OCI-LY7 (cell line): Measurements from ENCODE around the gene RPS15. TPM values are rescaled to one million over a fixed set of nuclear protein-coding genes. Genes with fewer than 3 reads are reported as not detected.

Experiments used
- BruUV-seq: library from RNA; stranded (reverse); fragments of 400-500 nt; replicated peaks from 2 replicates; lab custom pipeline; 2021; lab: Mats Ljungman, UMichigan
- CTCF ChIA-PET: fragments of 300-600 bp; sonication (Branson Sonifier 250); formaldehyde crosslinking; loops from one replicate; lab custom pipeline; 2022; ENCODE audit warnings: antibody characterized with exemption; ENCODE audit not compliant: unreplicated experiment; lab: Charles Lee
- POLR2A ChIA-PET: fragments of 300-600 bp; sonication (Branson Sonifier 250); formaldehyde crosslinking; loops from one replicate; lab custom pipeline; 2022; ENCODE audit warnings: antibody characterized with exemption; lab: Charles Lee
- DNase-seq: peaks from one replicate; pipeline ENCODE4 v3.0.0-alpha.2; 2015; ENCODE audit warnings: low spot score
- H2AFZ ChIP-seq: fragments of 200-600 bp; sonication (generic), shearing (Covaris generic); 2 replicates; pipeline ENCODE4 v1.6.1; 2014; ENCODE audit warnings: mild to moderate bottlenecking, antibody characterized with exemption, low read length, moderate library complexity
- H3K27ac ChIP-seq: fragments of 200-600 bp; sonication (generic); 2 replicates; pipeline ENCODE4 v1.5.1; 2014; ENCODE audit warnings: mixed run types, low read depth, mild to moderate bottlenecking, moderate library complexity, low read length, inconsistent platforms; ENCODE audit not compliant: poor library complexity, severe bottlenecking
- H3K36me3 ChIP-seq: fragments of 200-600 bp; sonication (generic); 2 replicates; pipeline ENCODE4 v1.6.1; 2014; ENCODE audit warnings: mild to moderate bottlenecking, antibody characterized with exemption, low read length, moderate library complexity, mixed read lengths; ENCODE audit not compliant: insufficient read depth
- H3K4me1 ChIP-seq: fragments of 200-600 bp; sonication (generic); 2 replicates; pipeline ENCODE4 v1.5.1; 2014; ENCODE audit warnings: mild to moderate bottlenecking, low read length; ENCODE audit not compliant: insufficient read depth, poor library complexity, severe bottlenecking
- H3K4me2 ChIP-seq: fragments of 200-600 bp; sonication (generic); 2 replicates; pipeline ENCODE4 v1.6.1; 2014; ENCODE audit warnings: mild to moderate bottlenecking, low read length
- H3K4me3 ChIP-seq: fragments of 200-600 bp; sonication (generic); 2 replicates; pipeline ENCODE4 v1.5.1; 2014; ENCODE audit warnings: mild to moderate bottlenecking, low read depth, low read length; ENCODE audit not compliant: poor library complexity, severe bottlenecking
- H3K79me2 ChIP-seq: fragments of 200-600 bp; sonication (generic); 2 replicates; pipeline ENCODE4 v1.6.1; 2016; ENCODE audit warnings: low read depth, mild to moderate bottlenecking, low read length, moderate library complexity, mixed read lengths; ENCODE audit not compliant: insufficient read depth
- H3K9me2 ChIP-seq: fragments of 200-600 bp; sonication (generic); 2 replicates; pipeline ENCODE4 v1.6.1; 2016; ENCODE audit warnings: mild to moderate bottlenecking, low read length, mixed read lengths; ENCODE audit not compliant: insufficient read depth
- H3K9me3 ChIP-seq: fragments of 200-600 bp; sonication (generic); 2 replicates; pipeline ENCODE4 v1.6.1; 2014; ENCODE audit warnings: mild to moderate bottlenecking, mixed run types, low read length, mixed read lengths
- H4K20me1 ChIP-seq: fragments of 200-600 bp; sonication (generic); 2 replicates; pipeline ENCODE4 v1.6.1; 2014; ENCODE audit warnings: mild to moderate bottlenecking, antibody characterized with exemption, low read length, moderate library complexity, mixed read lengths; ENCODE audit not compliant: insufficient read depth
- EZH2phosphoT487 ChIP-seq: fragments of 200-600 bp; sonication (generic); IDR thresholded peaks from 2 replicates; pipeline ENCODE4 v1.6.1; 2018; ENCODE audit warnings: low read depth, borderline replicate concordance, mild to moderate bottlenecking, mixed run types, antibody characterized with exemption, low read length, moderate library complexity, mixed read lengths
- intact Hi-C: fragments of 100-400 bp; cut with micrococcal nuclease; formaldehyde crosslinking; loops from one replicate; pipeline ENCODE4 v1.10.0; 2022; ENCODE audit not compliant: unreplicated experiment
- total RNA-seq, 2 experiments: library from RNA; depleted of rRNA in 1 of 2; stranded (reverse); fragments of >200 nt in 1 of 2; shearing (Covaris generic) in 1 of 2; gene quantifications; 2 replicates each; pipeline ENCODE4 v1.2.3, GENCODE V29; 2014 to 2022
- TF ChIP-seq, protein P1 (sequence below): fragments of 200-600 bp; sonication (generic); conservative IDR thresholded peaks from 2 replicates; pipeline ENCODE4 v1.5.1; 2014; ENCODE audit warnings: mild to moderate bottlenecking, antibody characterized with exemption, low read length, moderate library complexity, mixed read lengths

Gene RPS15
- total RNA-seq, 2 experiments from 2014 or later, result 1,860 to 2,068 TPM

DNA sequence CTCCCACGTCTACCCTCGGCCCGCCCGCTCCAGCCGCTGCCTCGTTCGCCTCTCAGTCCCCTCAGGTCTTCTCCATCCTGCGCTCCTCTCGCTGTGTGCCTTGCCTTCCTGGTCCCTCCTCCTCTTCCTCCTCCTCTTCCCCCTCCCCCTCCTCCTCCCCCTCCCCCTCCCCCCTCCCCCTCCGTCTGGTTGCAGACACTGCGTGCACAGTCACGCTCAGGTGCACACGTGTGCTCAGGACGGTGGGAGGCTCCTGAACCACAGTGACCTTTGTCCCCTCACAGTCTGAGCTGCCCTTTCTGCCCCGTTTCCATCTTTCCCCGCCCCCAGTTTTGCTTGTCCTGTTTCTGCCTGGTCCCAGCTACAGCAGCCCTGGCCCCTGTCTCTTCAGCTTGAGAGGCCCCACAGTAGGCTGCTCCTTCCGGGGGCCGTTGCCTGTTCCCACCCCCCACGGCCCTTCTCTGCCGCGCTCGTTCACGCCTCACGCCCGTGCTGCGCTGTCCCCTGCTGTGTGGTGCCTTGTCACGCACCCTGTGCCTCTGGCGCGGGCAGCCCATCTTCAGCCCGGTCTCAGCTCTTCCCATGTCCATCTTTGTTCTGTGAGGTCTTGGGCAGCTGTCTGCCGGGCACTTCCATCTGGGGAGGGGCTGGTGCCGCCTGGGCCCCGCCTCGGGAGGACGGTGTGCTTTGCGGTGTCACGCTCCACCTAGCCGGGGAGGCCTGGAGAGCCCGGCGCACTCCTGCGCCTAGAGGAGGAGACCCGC, 13.8 kb upstream of the RPS15 start:
- no peak for DNase-seq
- no peaks in the 10 kb centered on the region for H3K79me2 ChIP-seq
- no peaks in the 10 kb centered on the region for H3K4me1 ChIP-seq
- H3K9me3 ChIP-seq, result no peaks in the 10 kb centered on the region
- H3K4me3 ChIP-seq, result no peak overlapping the region
- no TSS peak for BruUV-seq
- H3K9me2 ChIP-seq, result no peaks in the 10 kb centered on the region
- no peak overlapping the region for H3K27ac ChIP-seq
- H3K4me2 ChIP-seq, result no peak overlapping the region
- POLR2A ChIA-PET, result no interaction called here
- TF ChIP-seq EZH2phosphoT487, result no peak
- TF ChIP-seq, protein P1, sequence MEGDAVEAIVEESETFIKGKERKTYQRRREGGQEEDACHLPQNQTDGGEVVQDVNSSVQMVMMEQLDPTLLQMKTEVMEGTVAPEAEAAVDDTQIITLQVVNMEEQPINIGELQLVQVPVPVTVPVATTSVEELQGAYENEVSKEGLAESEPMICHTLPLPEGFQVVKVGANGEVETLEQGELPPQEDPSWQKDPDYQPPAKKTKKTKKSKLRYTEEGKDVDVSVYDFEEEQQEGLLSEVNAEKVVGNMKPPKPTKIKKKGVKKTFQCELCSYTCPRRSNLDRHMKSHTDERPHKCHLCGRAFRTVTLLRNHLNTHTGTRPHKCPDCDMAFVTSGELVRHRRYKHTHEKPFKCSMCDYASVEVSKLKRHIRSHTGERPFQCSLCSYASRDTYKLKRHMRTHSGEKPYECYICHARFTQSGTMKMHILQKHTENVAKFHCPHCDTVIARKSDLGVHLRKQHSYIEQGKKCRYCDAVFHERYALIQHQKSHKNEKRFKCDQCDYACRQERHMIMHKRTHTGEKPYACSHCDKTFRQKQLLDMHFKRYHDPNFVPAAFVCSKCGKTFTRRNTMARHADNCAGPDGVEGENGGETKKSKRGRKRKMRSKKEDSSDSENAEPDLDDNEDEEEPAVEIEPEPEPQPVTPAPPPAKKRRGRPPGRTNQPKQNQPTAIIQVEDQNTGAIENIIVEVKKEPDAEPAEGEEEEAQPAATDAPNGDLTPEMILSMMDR, result no peak
- CTCF ChIA-PET, result no interaction called here
- H3K36me3 ChIP-seq, result peaks cover 94% of the 10 kb centered on the region
- no peak overlapping the region for H2AFZ ChIP-seq
- H4K20me1 ChIP-seq, result peaks cover 9% of the 10 kb centered on the region; the same call in 1 of the 2 replicates
- intact Hi-C loops, result no loop called here

DNA sequence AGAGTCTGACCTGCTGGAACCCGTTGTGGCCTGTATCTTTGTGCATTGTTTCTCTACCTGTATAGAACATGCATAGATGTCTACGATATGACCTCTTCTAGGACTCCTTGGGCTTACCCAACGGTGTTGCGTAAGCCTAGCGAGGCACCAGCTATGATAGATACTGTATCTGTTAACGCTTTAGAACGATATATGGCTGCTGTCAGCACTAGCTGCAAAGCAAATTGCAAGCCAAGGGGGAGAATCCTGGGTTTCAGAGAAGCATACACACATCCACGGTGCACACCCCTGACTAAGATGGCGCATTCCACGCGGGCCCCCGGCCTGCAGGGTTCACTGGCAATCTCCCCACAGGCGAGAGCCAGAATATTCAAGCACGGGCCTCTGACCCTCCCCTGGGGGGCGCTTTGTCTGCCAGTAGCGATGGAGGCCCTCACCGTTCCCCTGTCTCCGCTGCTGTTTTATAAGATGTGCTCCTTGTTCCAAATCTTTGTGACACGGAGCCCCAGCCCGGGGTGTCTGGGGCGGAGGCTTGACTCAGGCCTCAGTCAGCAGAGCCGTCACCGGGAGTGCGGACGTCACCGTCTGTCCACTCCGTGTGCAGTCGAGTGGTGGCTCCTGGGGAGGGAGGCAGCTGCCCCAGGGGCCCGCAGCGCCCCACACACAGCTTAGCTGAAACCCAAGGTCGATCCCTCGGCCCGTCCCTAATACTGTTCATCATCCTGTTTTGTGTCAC, 12.9 kb upstream of the RPS15 start:
- TF ChIP-seq EZH2phosphoT487, result no peak
- TF ChIP-seq, protein P1, result no peak
- Histone ChIP-seq H4K20me1 (peaks cover 9% of the 10 kb centered on the region; the same call in 1 of the 2 replicates), H3K27ac (no peak overlapping the region), H3K4me3 (no peak overlapping the region), H2AFZ (no peak overlapping the region), H3K4me1 (no peaks in the 10 kb centered on the region), H3K9me3 (no peaks in the 10 kb centered on the region), H3K4me2 (no peak overlapping the region), H3K79me2 (no peaks in the 10 kb centered on the region), H3K9me2 (no peaks in the 10 kb centered on the region), H3K36me3 (peaks cover 98% of the 10 kb centered on the region)
- intact Hi-C loops, result no loop called here
- DNase-seq, result no peak
- ChIA-PET POLR2A (no interaction called here), CTCF (no interaction called here)
- BruUV-seq, result TSS peak; percentile 12

DNA sequence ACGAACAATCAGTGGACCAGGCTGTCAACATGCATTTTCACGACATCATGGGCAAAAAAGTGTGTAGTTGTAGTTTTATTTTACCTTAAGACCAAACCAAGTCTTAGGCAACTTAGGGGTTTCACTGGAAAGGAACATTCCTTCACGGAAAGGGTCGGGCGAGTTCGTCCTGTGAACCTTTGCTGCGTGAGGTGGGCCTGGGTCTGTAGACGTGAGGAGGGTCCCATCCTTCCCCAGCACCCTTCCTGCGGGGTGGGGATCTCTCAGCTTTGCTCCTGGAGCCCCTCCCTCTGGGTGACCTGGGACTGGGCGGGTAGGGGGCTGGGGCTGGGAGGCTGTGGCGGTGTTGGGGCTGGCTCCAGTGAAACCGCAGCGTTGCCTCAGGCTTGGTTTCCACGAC, 12.3 kb upstream of the RPS15 start:
- intact Hi-C loops, result no loop called here
- H4K20me1 ChIP-seq, result peaks cover 9% of the 10 kb centered on the region; the same call in 1 of the 2 replicates
- H2AFZ ChIP-seq, result no peak overlapping the region
- no peaks in the 10 kb centered on the region for H3K9me2 ChIP-seq
- H3K79me2 ChIP-seq, result no peaks in the 10 kb centered on the region
- H3K4me1 ChIP-seq, result no peaks in the 10 kb centered on the region
- H3K36me3 ChIP-seq, result peaks cover 95% of the 10 kb centered on the region
- no TSS peak for BruUV-seq
- no peak overlapping the region for H3K4me3 ChIP-seq
- ChIA-PET POLR2A (no interaction called here), CTCF (no interaction called here)
- H3K27ac ChIP-seq, result no peak overlapping the region
- no peak for DNase-seq
- no peak overlapping the region for H3K4me2 ChIP-seq
- H3K9me3 ChIP-seq, result no peaks in the 10 kb centered on the region
- no peak for TF ChIP-seq EZH2phosphoT487
- TF ChIP-seq, protein P1, result no peak
